HUES64 (cell line): Measurements from ENCODE around the gene PPP1R7.

Source experiments
- H3K27ac ChIP-seq: 2 replicates; pipeline ENCODE4 v1.7.0; 2013; ENCODE audit warnings: low read depth, low read length, inconsistent platforms
- H3K27me3 ChIP-seq: 2 replicates; pipeline ENCODE4 v1.6.1; 2013; ENCODE audit warnings: mild to moderate bottlenecking, low read length; ENCODE audit not compliant: insufficient read depth
- H3K36me3 ChIP-seq: 2 replicates; pipeline ENCODE4 v1.6.1; 2013; ENCODE audit warnings: mild to moderate bottlenecking, low read length; ENCODE audit not compliant: insufficient read depth
- H3K4me1 ChIP-seq: 2 replicates; pipeline ENCODE4 v1.6.1; 2013; ENCODE audit warnings: mild to moderate bottlenecking, low read length, moderate library complexity; ENCODE audit not compliant: insufficient read depth
- H3K4me3 ChIP-seq: 2 replicates; pipeline ENCODE4 v1.5.1; 2013; ENCODE audit warnings: mild to moderate bottlenecking, low read length, moderate library complexity
- H3K9ac ChIP-seq: 2 replicates; pipeline ENCODE4 v1.6.1; 2013; ENCODE audit warnings: mild to moderate bottlenecking, low read depth, low read length
- H3K9me3 ChIP-seq: 2 replicates; pipeline ENCODE4 v1.6.1; 2013; ENCODE audit warnings: low read depth, low read length; ENCODE audit not compliant: insufficient read depth
- WGBS: fragments of 150-250, 120-280 bp; methylation state at CpG from one replicate; pipeline ENCODE4 v1.1.7; 2013; ENCODE audit warnings: missing lambda C conversion rate; 5-methylcytosine and 5-hydroxymethylcytosine counted together

The PPP1R7 gene

GRCh38 chr2:241217320-241218031 lies 67.2 kb downstream of the PPP1R7 start:
- H3K9me3 ChIP-seq, result no peaks in the 10 kb centered on the region
- H3K36me3 ChIP-seq, result no peaks in the 10 kb centered on the region
- H3K27me3 ChIP-seq, result no peaks in the 10 kb centered on the region
- H3K4me3 ChIP-seq, result peak overlapping the region; percentile 67
- H3K4me1 ChIP-seq, result peaks cover 8% of the 10 kb centered on the region
- WGBS, result 3% methylated on average over 54 of the region's 77 CpGs
- H3K9ac ChIP-seq, result peak overlapping the region; percentile 79
- H3K27ac ChIP-seq, result peak overlapping the region; percentile 85

- H3K27ac ChIP-seq, result peak overlapping the region; percentile 80; the same call in 1 of the 2 replicates
- H3K9me3 ChIP-seq, result no peaks in the 10 kb centered on the region
- H3K4me1 ChIP-seq, result peaks cover 8% of the 10 kb centered on the region
- H3K36me3 ChIP-seq, result no peaks in the 10 kb centered on the region
- H3K27me3 ChIP-seq, result no peaks in the 10 kb centered on the region
- 2% methylated on average over 71 of the region's 83 CpGs for WGBS
- H3K9ac ChIP-seq, result peak overlapping the region; percentile 53
- peak overlapping the region; percentile 70 for H3K4me3 ChIP-seq
Observed at GRCh38 chr2:241218131-241219029, 68.1 kb downstream of the PPP1R7 start.

- WGBS, result 57% methylated on average over 3 of the region's 4 CpGs
- no peaks in the 10 kb centered on the region for H3K27me3 ChIP-seq
- H3K36me3 ChIP-seq, result no peaks in the 10 kb centered on the region
- H3K27ac ChIP-seq, result no peak overlapping the region
- peak overlapping the region; percentile 70 for H3K4me3 ChIP-seq
- no peaks in the 10 kb centered on the region for H3K9me3 ChIP-seq
- H3K4me1 ChIP-seq, result peaks cover 14% of the 10 kb centered on the region
- peak overlapping the region; percentile 53; the same call in 1 of the 2 replicates for H3K9ac ChIP-seq
Observed at GRCh38 chr2:241219030-241219382, 68.7 kb downstream of the PPP1R7 start.

GRCh38 chr2:241219856-241220356 lies 69.6 kb downstream of the PPP1R7 start:
- 89% methylated on average over 6 of the region's 6 CpGs for WGBS
- H3K9ac ChIP-seq, result no peak overlapping the region
- peaks cover 14% of the 10 kb centered on the region for H3K4me1 ChIP-seq
- H3K9me3 ChIP-seq, result no peaks in the 10 kb centered on the region
- no peaks in the 10 kb centered on the region for H3K27me3 ChIP-seq
- H3K4me3 ChIP-seq, result no peak overlapping the region
- no peak overlapping the region for H3K27ac ChIP-seq
- H3K36me3 ChIP-seq, result 0 out of 2 replicates have a peak, but pooled peaks cover 2% of the 10 kb centered on the region

- no peak overlapping the region for H3K9ac ChIP-seq
Observed at GRCh38 chr2:241223211-241224017, 73.1 kb downstream of the PPP1R7 start.

GRCh38 chr2:241224018-241224850 lies 74.0 kb downstream of the PPP1R7 start:
- H3K27me3 ChIP-seq, result no peaks in the 10 kb centered on the region
- WGBS, result 75% methylated on average over 26 of the region's 26 CpGs
- peaks cover 37% of the 10 kb centered on the region for H3K36me3 ChIP-seq
- no peaks in the 10 kb centered on the region for H3K9me3 ChIP-seq
- peaks cover 8% of the 10 kb centered on the region for H3K4me1 ChIP-seq
- no peak overlapping the region for H3K9ac ChIP-seq
- H3K27ac ChIP-seq, result no peak overlapping the region
- no peak overlapping the region for H3K4me3 ChIP-seq

More at GRCh38 chr2:241223211-241224017, 73.1 kb downstream of the PPP1R7 start:
- Histone ChIP-seq H3K36me3 (peaks cover 29% of the 10 kb centered on the region), H3K4me3 (no peak overlapping the region), H3K4me1 (peaks cover 11% of the 10 kb centered on the region), H3K9me3 (no peaks in the 10 kb centered on the region), H3K27me3 (no peaks in the 10 kb centered on the region), H3K27ac (no peak overlapping the region)
- 84% methylated on average over 23 of the region's 23 CpGs for WGBS

GRCh38 chr2:241224851-241225438 lies 74.7 kb downstream of the PPP1R7 start:
- Histone ChIP-seq H3K9me3 (no peaks in the 10 kb centered on the region), H3K36me3 (peaks cover 43% of the 10 kb centered on the region), H3K9ac (no peak overlapping the region), H3K27ac (no peak overlapping the region), H3K4me3 (no peak overlapping the region), H3K4me1 (peaks cover 6% of the 10 kb centered on the region; the same call in 1 of the 2 replicates), H3K27me3 (no peaks in the 10 kb centered on the region)
- 89% methylated on average over 8 of the region's 8 CpGs for WGBS

GRCh38 chr2:241225545-241225944 lies 75.3 kb downstream of the PPP1R7 start:
- Histone ChIP-seq H3K4me1 (peaks cover 6% of the 10 kb centered on the region; the same call in 1 of the 2 replicates), H3K9me3 (no peaks in the 10 kb centered on the region), H3K36me3 (peaks cover 49% of the 10 kb centered on the region), H3K4me3 (no peak overlapping the region), H3K9ac (no peak overlapping the region), H3K27me3 (no peaks in the 10 kb centered on the region), H3K27ac (no peak overlapping the region)
- WGBS, result 96% methylated on average over 16 of the region's 16 CpGs

GRCh38 chr2:241225983-241226382 lies 75.7 kb downstream of the PPP1R7 start:
- 96% methylated on average over 16 of the region's 16 CpGs for WGBS
- no peaks in the 10 kb centered on the region for H3K9me3 ChIP-seq
- H3K27ac ChIP-seq, result no peak overlapping the region
- peaks cover 54% of the 10 kb centered on the region for H3K36me3 ChIP-seq
- H3K9ac ChIP-seq, result no peak overlapping the region
- peaks cover 6% of the 10 kb centered on the region; the same call in 1 of the 2 replicates for H3K4me1 ChIP-seq
- no peak overlapping the region for H3K4me3 ChIP-seq
- H3K27me3 ChIP-seq, result no peaks in the 10 kb centered on the region
